Lung (tissue), 12 donors: ENCODE data around the gene DDRGK1. TPM values are rescaled to one million over a fixed set of nuclear protein-coding genes. Genes with fewer than 3 reads are reported as not detected.

Source experiments
- ATAC-seq: fragments of 200-7000 bp; cut with Tn5 transposase; one replicate; pipeline ENCODE4 v1.9.1; 2020; ENCODE audit warnings: moderate number of reproducible peaks; ENCODE audit not compliant: insufficient read depth, low FRiP score
- DNase-seq, 3 donors: peaks; one replicate each; pipeline ENCODE4 v3.0.0-alpha.2; 2013 to 2017
- H3K27ac ChIP-seq, 2 donors: one replicate each; pipeline ENCODE4 v1.5.1; 2013; ENCODE audit warnings: mild to moderate bottlenecking in 2 of 2, moderate library complexity in 2 of 2, control low read depth in 1 of 2, inconsistent platforms in 1 of 2, low read depth in 1 of 2, low read length in 1 of 2
- H3K27me3 ChIP-seq, 3 donors: one replicate each; pipeline ENCODE4 v1.5.1; 2013; ENCODE audit warnings: low read length in 2 of 3; ENCODE audit not compliant: control insufficient read depth in 3 of 3, insufficient read depth in 3 of 3
- H3K36me3 ChIP-seq, 4 donors: one replicate each; pipeline ENCODE4 v1.5.1; 2013; ENCODE audit warnings: low read length in 4 of 4, mild to moderate bottlenecking in 1 of 4, moderate library complexity in 1 of 4; ENCODE audit not compliant: control insufficient read depth in 4 of 4, insufficient read depth in 4 of 4
- H3K4me1 ChIP-seq, 5 donors: one replicate each; pipeline ENCODE4 v1.5.1; 2013; ENCODE audit warnings: low read length in 5 of 5, mild to moderate bottlenecking in 2 of 5, moderate library complexity in 1 of 5; ENCODE audit not compliant: control insufficient read depth in 5 of 5, insufficient read depth in 5 of 5
- H3K4me3 ChIP-seq: one replicate; pipeline ENCODE4 v1.5.1; 2013; ENCODE audit warnings: mild to moderate bottlenecking, control low read depth, moderate library complexity
- H3K9ac ChIP-seq, 2 donors: one replicate each; pipeline ENCODE4 v1.5.1; 2013; ENCODE audit warnings: low read length in 2 of 2, control low read depth in 1 of 2; ENCODE audit not compliant: insufficient read depth in 1 of 2
- H3K9me3 ChIP-seq, 4 donors: one replicate each; pipeline ENCODE4 v1.5.1; 2013; ENCODE audit warnings: low read length in 3 of 4, mild to moderate bottlenecking in 1 of 4, moderate library complexity in 1 of 4; ENCODE audit not compliant: control insufficient read depth in 4 of 4, insufficient read depth in 3 of 4
- WGBS, 2 donors: extraction: QIAGEN DNeasy Blood & Tissue Kit; methylation state at CpG; one replicate each; pipeline ENCODE4 v1.1.7; 2013; 5-methylcytosine and 5-hydroxymethylcytosine counted together
- polyA plus RNA-seq, 2 donors: library from polyadenylated mRNA; stranded (reverse); fragments of 200-250 nt; gene quantifications; one replicate each; pipeline ENCODE4 v1.2.1, GENCODE V29; 2013
- total RNA-seq, 2 donors: library from RNA; depleted of rRNA in 1 of 2; stranded (reverse); fragments of >200 nt in 1 of 2; gene quantifications; one replicate each; pipeline ENCODE4 v1.2.1, GENCODE V29; 2014 to 2021
- TF ChIP-seq, protein P1 (sequence below): IDR thresholded peaks from 2 replicates; pipeline ENCODE4 v1.5.1; 2012; ENCODE audit warnings: mild to moderate bottlenecking; ENCODE audit errors: control extremely low read depth, extremely low read depth
- donor health status: control.
- donor health status: control.
- donor health status: Bipolar disorder and iron deficiency.
- donor health status: healthy.
- donor health status: DM: yes; HTN: yes; CAD: no.

DDRGK1 gene
- total and polyA plus RNA-seq, 4 donors: 44.3 to 95.1 (median 85.9) TPM

DNA sequence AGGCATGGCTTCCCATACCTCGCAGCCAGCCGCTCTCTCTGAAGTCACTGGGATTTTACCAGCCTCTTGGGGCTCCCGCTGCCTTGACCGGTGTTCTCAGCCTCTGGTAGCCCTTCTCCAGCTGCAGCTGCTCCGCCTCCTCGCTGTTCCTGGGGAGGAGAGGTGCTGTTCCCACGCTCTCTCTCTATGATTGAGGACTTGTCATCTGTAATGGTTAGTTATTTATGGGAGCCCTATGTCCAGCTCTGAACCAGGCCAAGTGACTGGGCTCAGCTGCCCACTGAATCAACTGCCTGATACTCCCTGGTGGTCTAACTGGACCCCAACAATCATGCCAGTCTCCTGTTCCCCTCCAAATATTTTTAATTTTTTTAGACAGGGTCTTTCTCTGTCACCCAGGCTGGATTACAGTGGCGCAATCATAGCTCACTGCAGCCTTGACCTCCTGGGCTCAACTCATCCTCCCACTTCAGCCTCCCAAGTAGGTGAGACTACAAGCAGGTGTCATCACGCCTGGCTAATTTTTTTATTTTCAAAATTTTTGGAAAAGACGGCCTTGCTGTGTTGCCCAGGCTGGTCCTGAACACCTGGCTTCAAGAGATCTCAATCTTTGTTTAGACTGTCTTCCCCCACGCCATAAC lies 39.4 kb upstream of the DDRGK1 start:
- Histone ChIP-seq H3K27ac (no peak overlapping the region), H3K36me3 (no peaks in the 10 kb centered on the region), H3K9ac (no peak overlapping the region), H3K9me3 (peaks cover 0 to 2% (median 0%) of the 10 kb centered on the region in 4 donors), H3K27me3 (peaks cover 0 to 48% (median 28%) of the 10 kb centered on the region in 3 donors), H3K4me3 (no peak overlapping the region), H3K4me1 (peaks cover 0 to 22% (median 0%) of the 10 kb centered on the region in 5 donors)
- ATAC-seq (no peak), DNase-seq (no peak)
- TF ChIP-seq, protein P1, sequence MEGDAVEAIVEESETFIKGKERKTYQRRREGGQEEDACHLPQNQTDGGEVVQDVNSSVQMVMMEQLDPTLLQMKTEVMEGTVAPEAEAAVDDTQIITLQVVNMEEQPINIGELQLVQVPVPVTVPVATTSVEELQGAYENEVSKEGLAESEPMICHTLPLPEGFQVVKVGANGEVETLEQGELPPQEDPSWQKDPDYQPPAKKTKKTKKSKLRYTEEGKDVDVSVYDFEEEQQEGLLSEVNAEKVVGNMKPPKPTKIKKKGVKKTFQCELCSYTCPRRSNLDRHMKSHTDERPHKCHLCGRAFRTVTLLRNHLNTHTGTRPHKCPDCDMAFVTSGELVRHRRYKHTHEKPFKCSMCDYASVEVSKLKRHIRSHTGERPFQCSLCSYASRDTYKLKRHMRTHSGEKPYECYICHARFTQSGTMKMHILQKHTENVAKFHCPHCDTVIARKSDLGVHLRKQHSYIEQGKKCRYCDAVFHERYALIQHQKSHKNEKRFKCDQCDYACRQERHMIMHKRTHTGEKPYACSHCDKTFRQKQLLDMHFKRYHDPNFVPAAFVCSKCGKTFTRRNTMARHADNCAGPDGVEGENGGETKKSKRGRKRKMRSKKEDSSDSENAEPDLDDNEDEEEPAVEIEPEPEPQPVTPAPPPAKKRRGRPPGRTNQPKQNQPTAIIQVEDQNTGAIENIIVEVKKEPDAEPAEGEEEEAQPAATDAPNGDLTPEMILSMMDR: no peak
- WGBS, 2 donors: 69 to 83% methylated on average over 11 of the region's 11 CpGs

DNA sequence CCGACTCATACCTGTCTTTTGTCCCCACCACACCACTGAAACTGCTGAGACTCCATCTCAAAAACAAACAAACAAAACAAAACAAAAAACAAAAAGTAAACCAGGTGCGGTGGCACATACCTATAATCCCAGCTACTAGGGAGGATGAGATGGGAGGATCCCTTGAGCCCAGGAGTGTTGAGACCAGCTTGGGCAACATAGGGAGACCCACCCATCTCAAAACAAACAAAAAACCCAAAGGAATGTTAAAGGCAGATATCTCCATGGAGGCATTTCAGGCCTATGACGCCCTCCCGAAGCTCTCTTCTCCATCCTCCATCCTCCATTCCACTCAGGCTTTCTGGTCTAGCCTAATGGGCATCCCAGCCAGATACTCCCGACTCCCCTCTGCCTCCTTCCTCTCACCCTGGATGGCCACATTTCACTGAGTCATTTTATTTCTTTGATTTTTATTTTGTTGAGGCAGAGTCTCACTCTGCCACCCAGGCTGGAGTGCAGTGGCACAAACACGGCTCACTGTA lies 37.8 kb upstream of the DDRGK1 start:
- peaks cover 0 to 48% (median 32%) of the 10 kb centered on the region in 3 donors for H3K27me3 ChIP-seq
- no peak for ATAC-seq
- no peak overlapping the region for H3K4me3 ChIP-seq
- no peaks in the 10 kb centered on the region for H3K36me3 ChIP-seq
- peaks cover 0 to 2% (median 0%) of the 10 kb centered on the region in 4 donors for H3K9me3 ChIP-seq
- 59 to 76% methylated on average over 6 of the region's 6 CpGs for WGBS, 2 donors
- H3K4me1 ChIP-seq: peaks cover 0 to 22% (median 0%) of the 10 kb centered on the region in 5 donors
- H3K27ac ChIP-seq: no peak overlapping the region
- no peak overlapping the region for H3K9ac ChIP-seq
- DNase-seq: no peak
- TF ChIP-seq, protein P1: no peak

DNA sequence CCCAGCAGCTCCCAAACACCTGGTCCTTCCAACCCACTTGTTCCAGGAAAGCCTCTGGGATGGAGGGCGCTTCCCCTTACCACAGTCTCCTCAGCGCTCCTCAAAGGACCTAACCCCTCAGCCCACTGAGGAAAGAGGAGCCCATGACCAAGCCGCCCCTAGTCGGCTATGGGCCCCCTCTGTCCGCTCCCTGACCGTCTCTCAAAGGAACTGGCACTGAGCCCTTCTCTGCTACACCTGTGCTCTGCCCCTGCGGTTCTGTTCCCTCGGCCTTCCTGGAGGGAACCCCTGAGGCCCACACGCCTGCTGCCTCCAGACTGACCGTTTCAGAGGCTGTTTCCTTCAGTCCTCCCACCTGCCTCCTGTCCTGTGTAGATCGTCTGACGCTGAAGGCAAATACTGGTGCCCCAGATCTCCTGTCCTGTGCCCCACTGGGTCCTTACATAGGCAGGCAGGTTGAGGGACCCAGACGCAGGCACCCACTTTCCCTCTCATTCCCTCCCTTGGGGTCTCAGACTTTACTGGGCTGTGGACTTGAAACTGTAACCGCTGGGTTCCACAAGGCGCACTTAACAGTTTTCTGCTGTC lies 36.4 kb upstream of the DDRGK1 start:
- no peak overlapping the region for H3K4me3 ChIP-seq
- H3K9ac ChIP-seq: no peak overlapping the region
- H3K27me3 ChIP-seq: peaks cover 0 to 57% (median 39%) of the 10 kb centered on the region in 3 donors
- WGBS, 2 donors: 84 to 88% methylated on average over 15 of the region's 15 CpGs
- ATAC-seq: no peak
- H3K36me3 ChIP-seq: no peaks in the 10 kb centered on the region
- peaks cover 0 to 22% (median 0%) of the 10 kb centered on the region in 5 donors for H3K4me1 ChIP-seq
- H3K9me3 ChIP-seq: peaks cover 0 to 2% (median 0%) of the 10 kb centered on the region in 4 donors
- no peak for DNase-seq
- H3K27ac ChIP-seq: no peak overlapping the region
- TF ChIP-seq, protein P1: no peak
